EH (cell line): ENCODE data around the gene TAF4.
"Not testable (repeated sequence)": the region's sequence is repeated elsewhere in the genome, so short reads cannot be mapped to it uniquely, and the experiment has no call there.

ENCODE experiments used
- DNase-seq: peaks from one replicate; pipeline ENCODE4 v3.0.0-alpha.2; 2015; ENCODE audit warnings: low read depth

The TAF4 gene

DNA sequence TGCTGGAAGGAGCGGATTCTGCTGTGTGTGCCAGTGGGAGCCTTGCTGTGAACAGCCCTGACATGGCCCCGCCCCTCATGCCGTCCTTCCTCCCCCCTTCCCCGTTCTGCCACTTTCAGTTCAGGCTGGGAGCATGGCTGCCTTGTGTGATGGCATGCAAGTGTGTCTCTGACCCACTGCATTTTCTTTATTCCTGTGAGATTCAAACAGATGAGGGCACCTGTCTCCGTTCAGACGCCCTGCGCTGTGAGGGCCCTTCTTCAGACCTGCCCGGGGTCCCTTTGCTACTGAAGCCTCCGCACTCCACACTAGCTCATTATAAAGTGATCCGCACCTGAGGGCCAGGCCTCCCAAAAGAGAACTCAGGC lies 88.3 kb downstream of the TAF4 start:
- DNase-seq, result no peak

DNA sequence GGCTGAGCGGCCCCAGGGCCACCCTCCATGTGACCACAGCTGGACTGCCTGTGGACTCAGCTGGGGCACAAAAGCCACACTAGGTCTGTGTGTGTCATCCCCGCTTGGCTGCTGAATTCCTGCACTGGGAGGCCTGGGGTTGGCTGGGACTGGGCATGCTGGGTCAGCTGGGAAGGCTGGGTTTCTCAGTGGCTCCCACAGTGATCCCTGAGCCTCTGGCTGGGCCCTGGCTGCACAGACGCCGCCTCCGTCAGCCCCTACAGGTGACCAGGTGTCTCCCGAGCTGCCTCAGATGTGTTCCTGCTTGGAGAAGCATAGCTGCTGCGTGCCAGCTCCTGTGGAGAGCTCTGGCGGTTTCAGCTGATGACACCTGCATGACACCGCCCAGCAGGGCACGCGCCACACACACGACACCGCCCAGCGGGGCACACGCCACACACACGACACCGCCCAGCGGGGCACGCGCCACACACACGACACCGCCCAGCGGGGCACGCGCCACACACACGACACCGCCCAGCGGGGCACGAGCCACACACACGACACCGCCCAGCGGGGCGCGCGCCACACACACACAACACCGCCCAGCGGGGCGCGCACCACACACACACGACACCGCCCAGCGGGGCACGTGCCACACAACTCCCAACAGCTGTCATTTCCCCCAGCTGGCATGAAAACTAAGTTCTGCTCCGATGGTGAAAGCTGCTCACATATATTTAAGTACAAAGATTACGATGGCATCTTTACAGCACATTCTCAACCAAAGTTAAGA lies 88.8 kb downstream of the TAF4 start:
- no peak for DNase-seq

DNA sequence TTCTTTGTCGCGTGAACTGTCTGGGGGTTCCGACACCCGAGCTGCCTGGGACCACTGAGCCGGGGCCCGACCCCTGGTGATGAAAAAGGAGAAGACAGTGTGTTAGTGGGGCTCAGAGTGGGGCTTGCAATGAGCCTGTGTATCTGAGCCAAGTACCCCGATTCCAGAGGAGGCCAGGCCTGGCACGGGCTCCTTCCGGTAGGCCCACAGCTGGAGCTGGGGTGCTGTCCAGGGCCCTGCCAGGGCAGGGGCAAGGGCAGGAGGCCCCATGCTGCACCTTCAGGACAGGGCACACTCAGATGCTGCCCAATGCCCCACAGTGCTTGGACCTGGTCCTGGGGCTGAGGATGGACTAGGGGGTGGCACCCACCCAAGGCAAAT lies 89.4 kb downstream of the TAF4 start:
- DNase-seq, result no peak

DNA sequence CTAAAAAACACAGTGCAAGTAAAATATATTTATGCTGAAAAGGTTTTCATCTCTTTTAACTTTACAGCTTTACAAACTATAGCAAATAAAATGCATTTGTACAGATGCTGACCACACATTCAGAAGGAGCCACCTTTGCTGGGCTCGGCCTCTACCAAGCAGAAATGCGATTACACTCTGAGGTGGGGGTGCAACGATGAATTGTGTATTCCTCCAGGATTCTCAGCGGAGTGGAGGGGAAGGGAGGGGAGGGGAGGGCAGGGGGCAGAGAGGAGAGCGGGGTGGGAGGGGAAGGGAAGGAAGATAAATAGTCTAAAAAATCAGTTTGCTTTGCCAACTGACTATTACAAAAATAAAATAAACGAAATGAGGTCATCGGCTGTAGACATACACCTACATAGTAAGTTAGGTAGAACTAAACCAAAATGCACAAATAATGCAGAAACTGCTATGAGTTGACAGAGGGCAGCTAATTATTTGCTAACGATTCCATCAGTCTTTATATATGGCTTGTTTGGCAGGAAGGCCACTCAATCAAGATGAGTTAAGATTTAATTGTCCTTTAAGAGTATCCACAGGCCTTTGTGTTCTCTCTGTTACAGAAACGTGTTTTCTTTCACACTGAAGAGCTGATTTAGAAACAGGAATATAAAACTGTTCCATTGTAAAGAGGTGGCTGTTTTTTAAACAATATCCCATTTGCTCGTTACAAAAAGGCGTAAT lies 90.1 kb downstream of the TAF4 start:
- DNase-seq, result no peak

DNA sequence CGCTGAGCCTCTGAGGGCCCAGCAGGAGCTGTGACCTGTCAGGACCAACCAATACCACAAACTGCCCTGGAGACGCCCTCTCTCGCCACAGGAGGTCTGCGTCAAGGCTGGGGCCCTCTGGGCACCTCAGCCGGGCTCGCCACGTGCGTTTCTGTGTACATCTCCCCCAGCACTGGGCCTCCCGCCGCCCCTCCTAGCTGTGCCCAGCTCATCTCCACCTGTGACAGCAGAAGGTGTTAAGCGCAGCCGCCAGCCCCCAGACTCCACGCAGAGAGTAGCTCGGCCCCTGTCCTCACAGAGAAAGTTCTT lies 91.4 kb downstream of the TAF4 start:
- no peak for DNase-seq

DNA sequence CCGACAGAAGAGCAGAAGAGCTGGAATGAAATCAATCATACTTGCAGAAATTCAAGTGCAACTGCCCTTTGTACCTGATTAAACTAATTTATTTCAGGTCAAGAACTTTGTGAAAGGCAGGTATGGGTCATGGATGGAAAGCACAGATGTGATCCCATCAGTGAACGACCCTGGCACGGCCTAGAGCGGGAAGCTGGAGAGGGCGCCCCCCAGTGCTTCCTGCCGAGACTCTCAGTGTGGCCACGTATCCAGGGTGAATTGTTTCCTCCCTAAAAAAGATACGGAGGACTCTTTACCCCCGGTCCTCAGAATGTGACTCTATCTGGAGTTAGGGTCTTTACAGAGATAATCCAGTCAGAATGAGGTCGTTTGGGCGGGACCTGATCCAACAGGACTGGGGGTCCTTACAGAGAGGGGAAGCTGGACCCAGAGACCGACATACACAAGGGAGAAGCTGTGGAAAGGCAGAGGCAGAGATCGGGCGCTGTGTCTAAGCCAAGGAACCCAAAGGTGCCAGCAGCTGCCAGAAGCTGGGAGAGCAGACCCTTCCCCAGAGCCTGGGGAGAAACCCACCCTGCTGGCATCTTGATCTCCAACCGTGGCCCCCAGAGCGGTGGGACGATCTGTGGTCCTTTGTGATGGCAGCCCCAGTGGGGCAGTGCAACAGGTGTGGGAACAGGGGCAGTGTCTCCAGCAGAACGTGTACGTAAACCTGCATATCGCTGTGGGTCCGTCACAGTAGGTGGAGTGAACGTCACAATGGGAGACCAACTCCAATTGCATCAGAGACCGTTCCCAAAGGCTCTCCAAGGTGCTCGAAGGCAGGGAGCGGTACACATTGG lies 91.9 kb downstream of the TAF4 start:
- no peak for DNase-seq

DNA sequence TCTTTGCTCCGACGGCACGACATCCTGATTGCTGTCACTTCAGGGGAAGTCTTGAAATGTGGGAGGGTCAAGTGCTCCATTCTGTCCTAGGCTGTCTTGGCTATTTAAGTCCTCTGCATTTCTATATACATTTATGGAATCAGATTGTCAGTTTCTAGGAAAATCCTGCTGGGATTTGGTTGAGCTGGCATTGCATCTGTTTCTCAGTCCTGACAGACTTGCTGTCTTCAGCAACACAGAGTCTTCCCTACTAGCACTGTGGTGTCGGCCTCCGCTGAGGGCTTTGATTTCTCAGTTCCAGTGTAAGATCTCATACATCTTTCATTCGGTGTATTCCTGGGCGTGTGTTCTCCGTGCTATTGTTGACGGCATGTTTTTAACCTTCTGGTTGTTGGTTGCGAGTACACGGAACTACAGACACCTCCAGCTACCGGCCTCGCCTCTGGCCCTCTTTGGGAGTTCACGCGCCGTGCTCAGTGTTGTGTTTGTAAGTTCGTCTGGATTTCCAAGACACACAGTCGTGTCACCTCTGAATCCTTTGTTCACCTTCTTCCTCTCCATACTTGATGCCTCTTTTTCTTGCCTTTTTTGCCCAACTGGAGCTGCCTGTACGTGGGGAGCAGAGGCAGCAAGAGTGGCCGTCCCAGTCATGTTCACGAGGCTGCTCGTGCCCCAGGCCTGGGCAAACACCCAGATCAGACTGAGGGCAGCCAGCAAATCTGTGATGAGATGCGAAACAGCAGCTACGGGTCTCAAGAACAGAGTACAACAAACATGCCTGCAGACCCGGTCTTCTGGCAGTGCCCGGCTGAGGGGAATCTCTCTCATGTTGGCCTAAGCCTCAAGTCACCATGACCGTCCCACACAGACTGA lies 92.8 kb downstream of the TAF4 start:
- no peak for DNase-seq

DNA sequence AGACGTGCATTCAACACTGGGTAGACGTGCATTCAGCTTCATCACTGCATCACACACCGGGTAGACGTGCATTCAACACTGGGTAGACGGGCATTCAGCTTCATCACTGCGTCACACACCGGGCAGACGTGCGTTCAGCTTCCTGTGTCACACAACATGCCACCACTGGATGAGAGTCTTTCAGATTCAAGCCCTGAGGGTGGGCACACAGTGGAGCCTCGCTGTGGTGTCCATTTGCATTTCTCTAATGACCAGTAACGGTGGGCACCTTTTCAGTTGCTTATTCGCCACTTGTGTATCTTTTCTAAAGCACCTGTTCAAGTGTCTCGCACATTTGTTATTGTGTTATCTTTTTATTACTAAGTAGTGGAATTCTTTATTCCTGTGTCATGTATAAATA lies 94.1 kb downstream of the TAF4 start:
- DNase-seq, result not testable (repeated sequence)

DNA sequence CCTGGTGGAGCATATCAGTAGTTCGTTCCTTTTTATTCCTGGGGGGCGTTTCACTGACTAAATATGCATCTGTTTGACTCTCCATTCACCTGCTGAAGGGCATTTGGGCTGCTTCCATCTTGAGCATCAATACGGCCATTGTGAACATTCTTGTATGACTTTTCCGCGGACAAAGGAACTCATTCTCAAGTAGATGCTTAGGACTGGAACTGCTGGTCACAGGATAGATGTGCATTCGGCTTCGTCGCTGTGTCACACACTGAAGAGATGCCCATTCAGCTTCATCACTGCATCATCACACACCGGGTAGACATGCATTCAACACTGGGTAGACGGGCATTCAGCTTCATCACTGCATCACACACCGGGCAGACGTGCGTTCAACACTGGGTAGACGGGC lies 95.3 kb downstream of the TAF4 start:
- DNase-seq, result no peak

DNA sequence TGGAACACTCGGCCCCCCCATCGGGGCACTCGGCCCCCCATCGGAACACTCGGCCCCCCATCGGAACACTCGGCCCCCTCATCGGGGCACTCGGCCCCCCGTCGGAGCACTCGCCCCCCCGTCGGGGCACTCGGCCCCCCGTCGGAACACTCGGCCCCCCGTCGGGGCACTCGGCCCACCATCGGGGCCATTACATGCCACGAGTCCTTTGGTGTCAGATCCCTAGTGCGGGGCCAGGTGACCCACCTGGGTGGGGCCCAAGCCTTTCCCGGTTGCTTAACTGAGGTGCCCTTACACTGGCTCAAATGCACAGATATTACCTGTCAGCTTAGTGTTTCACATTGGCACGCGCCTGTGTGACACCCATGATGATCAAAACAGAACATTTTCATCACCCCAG lies 95.9 kb downstream of the TAF4 start:
- DNase-seq, result no peak

DNA sequence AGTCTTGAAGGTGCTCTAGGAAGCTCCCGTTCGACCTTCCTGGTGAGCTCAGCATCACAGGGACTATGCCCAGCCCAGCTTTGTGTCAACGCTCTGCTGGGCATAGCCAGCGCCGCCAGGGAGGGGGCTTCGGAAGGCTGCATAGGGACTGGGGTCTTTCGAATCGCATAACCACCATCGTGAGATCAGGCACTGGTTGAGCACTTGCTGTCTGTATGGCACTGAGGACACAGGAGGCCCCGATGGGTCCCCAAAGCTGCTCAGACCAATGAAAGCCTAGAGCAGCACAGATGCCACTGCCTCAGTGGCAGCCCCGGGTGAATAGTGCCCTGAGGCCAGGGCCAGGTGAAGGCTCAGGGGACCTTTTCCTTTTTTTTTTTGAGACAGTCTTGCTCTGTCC lies 96.7 kb downstream of the TAF4 start:
- no peak for DNase-seq

DNA sequence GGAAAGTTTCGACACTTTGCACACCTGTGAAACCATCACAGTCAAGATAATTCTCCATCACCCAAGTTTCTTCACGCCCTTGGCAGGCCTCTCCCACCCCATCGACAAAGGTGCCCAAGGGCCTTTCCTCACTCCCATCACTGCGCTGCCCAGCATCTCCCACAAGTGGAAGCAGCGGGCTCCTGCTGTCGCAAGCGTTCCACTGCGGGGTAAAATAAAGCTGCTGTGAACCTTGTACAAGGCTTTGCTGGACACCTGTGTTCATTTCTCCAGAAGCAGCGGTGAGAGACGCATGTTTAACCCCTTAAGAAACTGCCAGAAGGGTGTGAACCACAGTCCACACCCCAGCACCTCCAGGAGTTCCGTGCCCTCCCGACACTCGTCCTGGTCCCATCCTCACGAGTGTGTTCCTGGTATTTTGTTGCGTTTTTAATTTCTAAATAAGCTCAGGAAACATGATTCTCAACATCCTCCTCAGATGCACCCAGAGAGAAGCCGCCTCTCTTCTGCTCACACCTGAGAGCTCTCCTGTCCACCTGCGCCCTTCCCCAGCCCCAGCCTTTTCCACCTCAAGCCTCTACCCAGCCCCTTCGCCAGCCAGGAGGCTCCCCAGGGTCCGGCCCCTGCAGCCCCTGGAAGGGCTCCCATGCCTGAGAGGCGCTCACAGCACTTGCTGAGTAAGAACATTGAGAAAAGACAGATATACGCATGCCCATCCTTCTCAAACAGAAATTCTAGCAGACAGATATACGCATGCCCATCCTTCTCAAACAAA lies 97.5 kb downstream of the TAF4 start:
- DNase-seq, result no peak

DNA sequence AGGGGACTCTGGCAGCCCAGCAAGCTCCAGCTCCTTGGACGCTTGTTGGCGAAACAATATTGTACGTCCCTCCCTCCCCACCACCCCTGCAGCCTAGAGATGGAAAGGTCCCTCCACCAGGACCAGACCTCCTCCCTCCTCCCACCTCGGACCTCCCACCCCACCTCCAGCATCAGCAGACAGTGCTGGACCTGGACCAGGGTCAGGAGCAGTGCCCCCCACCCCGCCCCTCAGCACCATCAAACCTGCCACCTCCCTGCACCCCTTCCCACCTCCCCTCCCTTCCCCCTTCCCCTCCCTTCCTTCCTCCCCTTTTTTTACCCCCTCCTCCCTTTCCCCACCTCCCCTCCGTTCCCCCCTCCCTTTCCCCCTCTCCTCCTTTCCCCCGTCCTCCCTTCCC lies 98.4 kb downstream of the TAF4 start:
- DNase-seq, result no peak

DNA sequence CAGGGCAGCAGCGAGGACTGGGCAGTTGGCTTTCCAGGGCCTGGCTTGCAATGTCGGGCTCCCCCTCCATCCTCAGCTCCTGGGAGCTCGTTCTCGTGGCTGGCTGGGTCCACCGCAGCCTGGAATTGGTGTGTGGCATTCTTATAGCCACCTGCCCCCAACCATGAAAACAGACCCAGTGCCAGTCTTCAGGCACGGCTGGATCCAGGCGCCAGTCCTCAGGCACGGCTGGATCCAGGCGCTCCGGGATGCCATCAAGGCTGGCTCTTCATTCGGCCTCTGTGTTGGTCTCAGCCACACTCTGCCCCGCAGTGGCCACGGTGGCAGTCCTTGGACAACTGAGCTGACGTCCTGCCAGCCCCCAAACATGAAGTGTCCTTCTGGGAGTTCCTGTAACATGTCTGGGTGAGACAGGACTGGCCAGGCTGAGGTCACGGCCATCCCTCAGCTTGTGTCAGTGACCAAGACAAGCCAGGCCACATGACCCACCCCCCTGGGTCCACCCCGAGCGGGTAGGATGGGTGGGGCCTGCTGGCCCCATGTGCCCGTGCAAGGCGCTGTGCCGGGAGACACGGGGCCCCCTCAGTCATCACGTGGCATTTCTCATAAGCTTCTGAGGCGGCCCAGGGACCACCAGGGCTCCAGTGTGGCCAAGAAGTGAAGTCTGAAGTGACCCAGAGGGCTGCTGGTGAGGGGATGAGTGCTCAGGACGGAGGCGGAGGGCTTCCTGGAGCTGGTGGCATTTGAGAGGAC lies 99.0 kb downstream of the TAF4 start:
- no peak for DNase-seq

DNA sequence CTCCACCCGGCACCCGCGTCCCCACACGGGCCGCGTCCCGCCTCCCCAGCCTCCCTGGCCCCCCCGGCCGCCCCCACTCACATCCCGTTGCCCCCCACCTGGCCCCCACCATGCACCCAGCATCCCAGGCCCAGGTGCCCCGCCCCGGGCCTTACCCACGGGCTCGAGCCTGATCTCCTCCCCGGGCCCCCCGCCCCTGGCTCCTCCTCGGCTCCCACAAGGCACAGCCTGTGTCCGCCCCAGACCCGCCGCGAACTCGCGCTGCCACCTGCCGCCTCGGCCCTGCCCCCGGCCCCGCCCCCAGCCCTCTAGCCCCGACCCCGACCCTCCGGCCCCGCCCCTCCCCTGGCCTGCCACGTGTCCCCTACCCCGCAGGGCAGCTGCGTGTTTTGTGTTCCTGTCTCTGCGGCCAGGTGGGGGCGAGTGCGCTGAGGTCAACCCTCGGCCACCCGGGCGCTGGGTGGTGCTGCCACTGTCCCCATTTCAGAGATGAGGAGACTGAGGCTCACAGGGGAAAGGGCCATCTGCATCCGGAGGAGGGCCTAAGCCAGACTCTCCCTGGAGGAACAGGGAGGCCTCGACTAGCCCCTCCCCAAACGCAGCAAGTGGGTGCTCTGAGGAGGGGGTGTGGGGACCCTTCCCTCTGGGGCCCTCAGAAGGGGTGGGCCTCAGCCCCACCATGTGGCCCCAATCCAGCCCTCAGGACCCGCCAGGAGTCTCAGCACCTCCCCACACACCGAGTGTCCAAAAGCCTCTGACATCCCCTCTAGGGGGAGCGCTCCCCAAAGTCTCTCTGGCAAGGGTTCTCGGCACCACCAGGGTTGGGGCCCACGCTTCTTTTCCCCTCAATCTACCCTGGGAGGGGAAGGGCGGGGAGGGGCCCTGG lies 99.8 kb downstream of the TAF4 start:
- no peak for DNase-seq

DNA sequence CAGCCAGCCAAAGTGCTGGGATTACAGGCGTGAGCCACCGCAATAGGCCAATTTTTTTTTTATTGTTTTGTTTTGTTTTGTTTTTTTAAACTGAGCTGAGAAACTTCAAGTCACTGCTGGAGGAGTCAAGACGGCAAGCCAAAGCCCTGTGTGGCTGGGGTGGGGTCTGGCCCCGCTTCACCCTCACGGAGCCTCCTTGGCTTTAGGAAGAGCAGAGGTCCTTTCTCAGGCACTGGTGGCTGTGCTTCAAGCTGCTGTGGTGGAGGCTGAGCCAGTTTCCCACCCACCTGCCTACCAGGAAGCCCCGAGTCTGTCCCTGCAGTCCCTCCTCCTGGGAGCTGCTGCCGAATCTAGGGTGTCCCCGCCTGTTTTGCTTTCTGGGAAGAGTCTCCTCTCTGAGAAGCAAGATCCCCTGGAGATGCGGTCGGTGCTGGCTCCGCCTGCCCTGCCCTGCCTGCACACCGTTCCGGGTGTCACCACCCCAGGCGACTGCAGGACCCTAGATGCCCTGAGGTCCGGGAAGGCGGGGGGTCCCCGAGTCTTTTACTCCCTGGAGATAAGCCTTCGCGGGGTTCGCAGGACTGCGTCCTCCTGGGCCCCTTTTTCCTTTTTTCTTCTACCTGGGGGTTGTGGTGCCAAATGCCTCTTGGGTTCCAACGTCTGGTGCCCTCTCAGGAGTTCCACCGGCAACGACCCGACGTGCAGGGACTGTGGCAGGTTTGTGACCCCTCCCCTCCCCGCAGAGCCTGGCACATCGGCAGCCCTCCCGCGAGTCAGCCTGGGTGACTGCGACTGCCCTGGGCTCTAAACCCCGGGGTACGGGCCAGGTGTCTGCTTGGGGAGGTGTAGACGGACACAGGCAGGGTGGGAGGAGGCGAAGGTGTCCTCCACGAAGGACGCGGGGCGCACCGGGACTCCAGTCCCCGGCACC lies 100.7 kb downstream of the TAF4 start:
- no peak for DNase-seq

DNA sequence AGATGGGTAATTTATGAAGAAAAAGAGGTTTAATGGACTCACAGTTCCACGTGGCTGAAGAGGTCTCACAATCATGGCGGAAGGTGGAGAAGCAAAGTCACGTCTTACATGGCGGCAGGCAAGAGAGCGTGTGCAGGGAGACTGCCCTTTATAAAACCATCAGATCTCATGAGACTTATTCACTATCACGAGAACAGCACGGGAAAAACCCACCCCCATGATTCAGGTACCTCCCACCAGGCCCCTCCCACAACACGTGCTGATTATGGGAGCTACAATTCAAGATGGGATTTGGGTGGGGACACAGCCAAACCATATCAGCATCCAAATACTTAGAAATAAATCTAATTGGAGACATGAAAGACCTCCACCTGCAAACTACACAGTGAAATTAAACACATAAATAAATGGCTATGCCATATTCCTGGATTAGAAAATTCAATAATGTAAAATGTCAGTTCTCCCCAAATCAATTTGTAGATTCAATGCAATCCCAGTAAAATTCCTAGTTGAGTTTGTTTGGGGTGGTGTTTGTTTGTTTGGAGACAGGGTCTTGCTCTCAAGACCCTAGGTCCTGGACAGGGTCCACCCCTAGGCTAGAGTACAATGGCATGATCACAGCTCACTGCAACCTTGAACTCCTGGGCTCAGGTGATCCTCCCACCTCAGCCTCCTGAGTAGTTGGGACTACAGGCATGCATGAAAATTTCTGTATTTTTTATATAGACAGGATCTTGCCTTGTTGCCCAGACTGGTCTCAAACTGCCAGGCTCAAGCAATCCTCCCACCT lies 101.6 kb downstream of the TAF4 start:
- no peak for DNase-seq

DNA sequence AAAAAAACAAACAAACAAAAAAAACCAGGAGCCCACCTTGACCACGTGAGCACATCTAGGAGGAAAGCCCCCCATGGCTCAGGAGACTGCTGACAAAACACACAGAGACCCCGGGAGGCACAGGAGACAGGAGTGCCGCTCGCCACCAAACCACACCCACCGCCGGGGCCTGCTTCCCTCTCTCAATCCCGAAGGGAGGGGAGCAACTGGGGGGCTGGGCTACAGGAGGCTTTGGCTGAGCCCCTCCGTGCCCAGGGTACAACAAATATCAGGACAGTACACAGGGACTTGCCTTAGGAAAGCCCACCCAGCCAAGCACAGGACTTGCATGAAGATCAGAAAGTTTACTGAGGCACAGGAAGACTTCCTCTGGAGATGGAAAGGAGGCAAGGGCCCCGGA lies 102.5 kb downstream of the TAF4 start:
- no peak for DNase-seq
